Panc1 (cell line): ENCODE measurements around the gene DEDD.
"Not testable (repeated sequence)": the region's sequence is repeated elsewhere in the genome, so short reads cannot be mapped to it uniquely, and the experiment has no call there.

Source experiments
- CTCF ChIP-seq: fragments of 450-650 bp; IDR thresholded peaks from 2 replicates; pipeline ENCODE4 v1.5.1; 2017; ENCODE audit warnings: mild to moderate bottlenecking
- POLR2AphosphoS5 ChIP-seq: IDR thresholded peaks from 2 replicates; pipeline ENCODE4 v1.6.1; 2012; ENCODE audit warnings: mild to moderate bottlenecking, low read depth, low read length, moderate library complexity
- SIN3A ChIP-seq: IDR thresholded peaks from 2 replicates; pipeline ENCODE4 v1.6.1; 2012; ENCODE audit warnings: low read depth, mild to moderate bottlenecking, low read length, moderate library complexity, borderline replicate concordance; ENCODE audit not compliant: insufficient read depth
- TCF7L2 ChIP-seq: IDR thresholded peaks from 2 replicates; pipeline ENCODE4 v1.6.1; 2011; ENCODE audit warnings: mild to moderate bottlenecking, low read depth, low read length, inconsistent platforms
- TF ChIP-seq, protein P1 (sequence below), 2 experiments: IDR thresholded peaks; 2 replicates each; pipeline ENCODE4 v1.6.1; 2011 to 2012; ENCODE audit warnings: low read depth in 2 of 2, control low read depth in 1 of 2, low read length in 1 of 2, mild to moderate bottlenecking in 1 of 2, moderate library complexity in 1 of 2; ENCODE audit not compliant: insufficient read depth in 1 of 2

DNA sequence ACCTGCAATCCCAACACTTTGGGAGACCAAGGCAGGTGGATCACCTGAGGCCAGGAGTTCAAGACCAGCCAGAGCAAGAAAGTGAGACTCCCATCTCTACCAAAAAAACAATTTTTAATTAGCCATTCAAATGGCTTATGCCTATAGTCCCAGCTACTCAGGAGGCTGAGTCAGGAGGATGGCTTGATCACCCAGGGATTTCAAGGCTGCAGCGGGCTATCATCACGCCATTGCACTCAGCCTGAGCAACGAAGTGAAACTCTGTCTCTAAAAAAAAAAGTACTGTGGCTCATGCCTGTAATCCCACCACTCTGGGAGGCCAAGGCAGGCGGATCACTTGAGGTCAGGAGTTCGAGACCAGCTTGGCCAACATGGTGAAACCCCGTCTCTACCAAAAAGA lies 16.5 kb downstream of the DEDD start:
- TF ChIP-seq CTCF, POLR2AphosphoS5, SIN3A, TCF7L2: not testable (repeated sequence)
- TF ChIP-seq, protein P1, sequence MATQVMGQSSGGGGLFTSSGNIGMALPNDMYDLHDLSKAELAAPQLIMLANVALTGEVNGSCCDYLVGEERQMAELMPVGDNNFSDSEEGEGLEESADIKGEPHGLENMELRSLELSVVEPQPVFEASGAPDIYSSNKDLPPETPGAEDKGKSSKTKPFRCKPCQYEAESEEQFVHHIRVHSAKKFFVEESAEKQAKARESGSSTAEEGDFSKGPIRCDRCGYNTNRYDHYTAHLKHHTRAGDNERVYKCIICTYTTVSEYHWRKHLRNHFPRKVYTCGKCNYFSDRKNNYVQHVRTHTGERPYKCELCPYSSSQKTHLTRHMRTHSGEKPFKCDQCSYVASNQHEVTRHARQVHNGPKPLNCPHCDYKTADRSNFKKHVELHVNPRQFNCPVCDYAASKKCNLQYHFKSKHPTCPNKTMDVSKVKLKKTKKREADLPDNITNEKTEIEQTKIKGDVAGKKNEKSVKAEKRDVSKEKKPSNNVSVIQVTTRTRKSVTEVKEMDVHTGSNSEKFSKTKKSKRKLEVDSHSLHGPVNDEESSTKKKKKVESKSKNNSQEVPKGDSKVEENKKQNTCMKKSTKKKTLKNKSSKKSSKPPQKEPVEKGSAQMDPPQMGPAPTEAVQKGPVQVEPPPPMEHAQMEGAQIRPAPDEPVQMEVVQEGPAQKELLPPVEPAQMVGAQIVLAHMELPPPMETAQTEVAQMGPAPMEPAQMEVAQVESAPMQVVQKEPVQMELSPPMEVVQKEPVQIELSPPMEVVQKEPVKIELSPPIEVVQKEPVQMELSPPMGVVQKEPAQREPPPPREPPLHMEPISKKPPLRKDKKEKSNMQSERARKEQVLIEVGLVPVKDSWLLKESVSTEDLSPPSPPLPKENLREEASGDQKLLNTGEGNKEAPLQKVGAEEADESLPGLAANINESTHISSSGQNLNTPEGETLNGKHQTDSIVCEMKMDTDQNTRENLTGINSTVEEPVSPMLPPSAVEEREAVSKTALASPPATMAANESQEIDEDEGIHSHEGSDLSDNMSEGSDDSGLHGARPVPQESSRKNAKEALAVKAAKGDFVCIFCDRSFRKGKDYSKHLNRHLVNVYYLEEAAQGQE (IDR thresholded peaks at IDR 0.05; ENCODE audit: insufficient read depth in 1 of 2, low read depth in 2 of 2, low read length in 1 of 2): not testable (repeated sequence)
